ENCODE results near the gene ENTPD2.

Gene ENTPD2

DNA sequence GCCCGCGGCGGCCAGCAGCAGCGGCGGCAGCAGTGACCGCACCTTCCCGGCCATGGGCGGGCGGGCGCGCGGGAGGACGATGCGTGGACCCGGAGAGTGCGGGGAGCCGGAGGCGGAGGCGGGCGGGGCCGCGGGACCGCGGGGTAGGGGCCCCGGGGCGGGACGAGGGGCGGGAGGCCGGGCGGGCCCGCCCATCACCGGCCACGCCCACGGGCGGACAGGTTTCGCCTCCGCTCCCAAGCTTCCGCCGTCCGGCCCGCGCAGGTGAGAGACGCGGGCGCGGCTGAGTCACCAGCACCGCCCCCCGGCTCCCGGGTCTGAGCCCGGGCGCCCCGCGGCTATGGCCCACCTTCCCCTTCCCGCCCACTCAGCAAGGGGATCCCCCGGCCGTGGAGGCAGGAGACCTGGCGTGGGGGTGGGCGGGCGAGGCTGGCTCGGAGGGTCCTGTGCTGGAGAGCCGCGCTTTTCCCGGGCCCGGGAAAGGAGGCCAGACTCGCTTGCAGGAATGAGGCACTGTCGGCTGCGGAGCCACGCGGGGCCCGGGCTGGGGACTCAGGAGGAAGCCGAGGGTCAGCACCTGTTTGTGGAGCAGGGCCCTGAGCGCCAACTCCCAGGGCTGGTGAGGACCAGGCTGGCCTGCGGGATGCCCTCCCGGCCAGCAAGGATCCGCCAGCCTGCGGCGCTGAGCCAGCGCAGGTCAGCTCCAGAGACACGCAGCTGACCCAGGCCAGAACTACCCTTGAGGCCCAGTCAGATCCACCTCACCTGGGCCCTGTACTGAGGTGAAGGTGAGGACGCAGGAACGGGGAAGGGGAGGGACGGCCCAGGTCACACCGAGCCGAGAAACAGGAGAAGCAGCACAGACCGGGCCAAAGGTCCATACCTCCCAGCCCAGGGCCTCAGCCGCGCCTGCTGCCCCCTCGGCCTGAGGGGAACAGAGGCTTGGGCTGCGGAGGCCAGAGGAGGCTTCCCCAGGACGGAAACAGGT lies at the start of gene ENTPD2:
TSS of gene ENTPD2 (minus strand) at position 118 of the 988 bp plus-strand sequence. CDS start at position 54, 64 bp downstream.
- no peak within 1 kb of the TSS for H3K4me3 ChIP-seq (ENCODE audit: low read depth, low read length)
- DNase-seq (ENCODE audit: low read depth, low spot score): no peak
- in situ Hi-C loops (cut with HindIII; ENCODE audit: low sequenced_read_pairs): no loop called here

DNA sequence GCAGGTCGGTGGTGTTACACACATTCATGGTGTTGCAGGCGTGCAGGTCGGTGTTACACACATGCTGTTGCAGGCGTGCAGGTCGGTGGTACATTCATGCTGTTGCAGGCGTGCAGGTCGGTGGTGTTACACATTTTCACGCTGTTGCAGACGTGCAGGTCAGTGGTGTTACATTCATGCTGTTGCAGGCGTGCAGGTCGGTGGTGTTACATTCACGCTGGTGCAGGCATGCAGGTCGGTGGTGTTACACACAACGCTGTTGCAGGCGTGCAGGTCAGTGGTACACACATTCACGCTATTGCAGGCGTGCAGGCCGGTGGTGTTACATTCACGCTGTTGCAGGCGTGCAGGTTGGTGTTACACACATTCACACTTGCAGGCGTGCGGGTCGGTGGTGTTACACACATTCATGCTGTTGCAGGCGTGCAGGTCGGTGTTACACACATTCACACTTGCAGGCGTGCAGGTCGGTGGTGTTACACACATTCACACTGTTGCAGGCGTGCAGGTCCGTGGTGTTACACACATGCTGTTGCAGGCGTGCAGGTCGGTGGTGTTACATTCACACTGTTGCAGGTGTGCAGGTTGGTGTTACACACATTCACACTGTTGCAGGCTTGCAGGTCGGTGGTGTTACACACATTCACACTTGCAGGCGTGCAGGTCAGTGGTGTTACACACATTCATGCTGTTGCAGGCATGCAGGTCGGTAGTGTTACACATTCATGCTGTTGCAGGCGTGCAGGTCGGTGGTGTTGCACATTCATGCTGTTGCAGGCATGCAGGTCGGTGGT lies 49.5 kb upstream of the ENTPD2 start:
- DNase-seq (ENCODE audit: low read depth, low spot score): no peak
- TF ChIP-seq, protein P1, sequence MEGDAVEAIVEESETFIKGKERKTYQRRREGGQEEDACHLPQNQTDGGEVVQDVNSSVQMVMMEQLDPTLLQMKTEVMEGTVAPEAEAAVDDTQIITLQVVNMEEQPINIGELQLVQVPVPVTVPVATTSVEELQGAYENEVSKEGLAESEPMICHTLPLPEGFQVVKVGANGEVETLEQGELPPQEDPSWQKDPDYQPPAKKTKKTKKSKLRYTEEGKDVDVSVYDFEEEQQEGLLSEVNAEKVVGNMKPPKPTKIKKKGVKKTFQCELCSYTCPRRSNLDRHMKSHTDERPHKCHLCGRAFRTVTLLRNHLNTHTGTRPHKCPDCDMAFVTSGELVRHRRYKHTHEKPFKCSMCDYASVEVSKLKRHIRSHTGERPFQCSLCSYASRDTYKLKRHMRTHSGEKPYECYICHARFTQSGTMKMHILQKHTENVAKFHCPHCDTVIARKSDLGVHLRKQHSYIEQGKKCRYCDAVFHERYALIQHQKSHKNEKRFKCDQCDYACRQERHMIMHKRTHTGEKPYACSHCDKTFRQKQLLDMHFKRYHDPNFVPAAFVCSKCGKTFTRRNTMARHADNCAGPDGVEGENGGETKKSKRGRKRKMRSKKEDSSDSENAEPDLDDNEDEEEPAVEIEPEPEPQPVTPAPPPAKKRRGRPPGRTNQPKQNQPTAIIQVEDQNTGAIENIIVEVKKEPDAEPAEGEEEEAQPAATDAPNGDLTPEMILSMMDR (IDR thresholded peaks at IDR 0.05; ENCODE audit: low read depth, low read length): no peak
- in situ Hi-C loops (cut with HindIII; ENCODE audit: low sequenced_read_pairs): no loop called here
- H3K4me3 ChIP-seq (ENCODE audit: low read depth, low read length): no peak overlapping the region

More for the DNA sequence above, at the start of gene ENTPD2:
- TF ChIP-seq, protein P1 (IDR thresholded peaks at IDR 0.05; ENCODE audit: low read depth, low read length): no peak

DNA sequence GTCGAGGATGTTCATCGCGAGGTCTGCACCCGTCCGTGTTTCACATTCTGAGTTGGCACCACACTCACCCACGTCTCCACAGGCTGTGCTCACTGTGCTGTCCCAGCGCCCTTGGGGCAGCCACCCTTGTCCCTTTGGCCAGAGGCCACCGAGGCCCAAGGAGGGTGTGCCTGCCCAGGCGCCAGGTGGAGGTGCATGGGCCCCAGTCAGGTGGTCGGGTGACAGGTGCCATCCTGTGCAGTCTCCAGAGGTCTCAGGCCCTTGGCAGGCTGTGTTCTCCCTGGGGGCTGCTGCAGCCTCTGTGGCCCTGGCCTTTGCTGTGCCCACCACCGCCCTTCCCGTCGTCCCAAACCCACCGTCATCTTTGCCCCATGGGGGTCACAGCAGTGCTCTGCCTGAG lies 45.4 kb upstream of the ENTPD2 start:
- DNase-seq (ENCODE audit: low read depth, low spot score): no peak
- TF ChIP-seq, protein P1 (IDR thresholded peaks at IDR 0.05; ENCODE audit: low read depth, low read length): no peak
- no peak overlapping the region for H3K4me3 ChIP-seq (ENCODE audit: low read depth, low read length)
- in situ Hi-C loops (cut with HindIII; ENCODE audit: low sequenced_read_pairs): no loop called here

DNA sequence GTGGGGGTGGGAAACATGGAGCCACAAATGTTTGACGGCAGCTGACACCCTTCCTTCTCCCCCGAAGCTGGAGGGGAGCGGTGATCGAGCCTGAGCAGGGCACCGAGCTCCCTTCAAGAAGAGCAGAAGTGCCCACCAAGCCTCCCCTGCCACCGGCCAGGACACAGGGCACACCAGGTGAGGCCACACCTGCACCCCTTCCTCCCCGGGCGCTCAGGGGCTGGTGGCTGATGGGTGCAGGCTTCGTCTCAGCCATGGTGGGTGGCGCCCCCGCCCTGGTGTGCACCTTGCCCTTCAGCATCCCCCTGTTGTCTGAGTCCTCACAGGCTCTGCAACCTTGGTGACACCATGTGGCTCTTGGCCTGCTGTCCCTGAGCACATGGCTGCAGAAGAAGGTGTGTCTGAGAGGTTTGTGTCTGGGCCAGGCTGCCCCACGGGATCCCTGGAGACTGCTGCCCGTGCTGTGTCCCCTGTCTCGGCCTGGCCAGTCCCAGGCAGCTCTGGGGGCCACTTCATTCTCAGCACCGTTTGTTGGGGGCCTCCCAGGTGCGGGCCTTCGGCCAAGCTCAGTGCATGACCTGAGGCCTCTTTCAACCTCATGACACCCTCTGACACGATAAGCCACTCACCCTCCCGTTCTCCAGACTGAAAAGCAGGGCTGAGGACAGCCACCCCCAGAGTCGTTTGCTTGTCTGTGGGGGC lies 44.1 kb upstream of the ENTPD2 start:
- in situ Hi-C loops (cut with HindIII; ENCODE audit: low sequenced_read_pairs): no loop called here
- DNase-seq (ENCODE audit: low read depth, low spot score): no peak
- TF ChIP-seq, protein P1 (IDR thresholded peaks at IDR 0.05; ENCODE audit: low read depth, low read length): no peak
- no peak overlapping the region for H3K4me3 ChIP-seq (ENCODE audit: low read depth, low read length)

DNA sequence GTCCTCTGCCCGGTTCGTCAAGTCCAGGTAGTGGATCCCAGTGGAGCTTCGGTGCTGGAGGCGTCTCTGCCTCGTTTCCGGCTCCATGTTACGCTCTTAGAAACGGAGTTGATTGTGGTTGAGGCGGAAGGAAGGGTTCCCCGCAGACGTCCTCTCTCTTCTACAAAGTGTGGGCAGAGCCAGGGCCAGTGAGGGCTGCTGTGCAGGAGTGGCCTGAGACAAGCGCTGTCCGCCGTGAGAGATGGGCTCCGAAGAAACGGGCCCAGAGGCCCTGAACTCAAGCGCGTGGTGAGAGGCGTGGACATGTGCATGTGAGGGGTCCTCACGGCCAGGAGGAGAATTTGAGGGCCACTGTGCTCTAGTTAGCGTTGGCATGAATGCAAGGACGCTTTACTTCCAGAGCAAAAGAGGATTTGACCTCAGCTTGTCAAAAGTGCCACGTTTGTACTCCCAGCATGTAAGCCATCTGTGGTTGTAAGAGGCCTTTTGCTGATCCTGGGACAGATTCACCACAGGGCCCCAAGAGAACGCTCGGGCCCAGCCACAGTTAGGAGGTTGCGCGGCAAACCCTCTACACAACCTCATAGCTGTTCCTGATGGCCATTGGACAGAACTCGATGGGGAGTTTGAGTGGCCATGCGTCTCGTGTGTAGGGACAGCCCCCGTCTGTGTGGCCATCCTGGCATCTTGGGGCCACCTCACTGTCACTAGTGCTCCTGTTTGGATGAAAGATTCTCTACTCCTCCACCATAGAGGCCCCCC lies 43.1 kb upstream of the ENTPD2 start:
- in situ Hi-C loops (cut with HindIII; ENCODE audit: low sequenced_read_pairs): no loop called here

More for the DNA sequence above, 43.1 kb upstream of the ENTPD2 start:
- TF ChIP-seq, protein P1 (IDR thresholded peaks at IDR 0.05; ENCODE audit: low read depth, low read length): no peak
- no peak for DNase-seq (ENCODE audit: low read depth, low spot score)
- no peak overlapping the region for H3K4me3 ChIP-seq (ENCODE audit: low read depth, low read length)
